DMS153 (cell line): ENCODE results near the gene IDS.
"Not testable (repeated sequence)": the region's sequence is repeated elsewhere in the genome, so short reads cannot be mapped to it uniquely, and the experiment has no call there.

ENCODE experiments used
- DNase-seq: peaks from one replicate; lab custom pipeline; 2025; lab: John Stamatoyannopoulos, UW

The IDS gene

DNA sequence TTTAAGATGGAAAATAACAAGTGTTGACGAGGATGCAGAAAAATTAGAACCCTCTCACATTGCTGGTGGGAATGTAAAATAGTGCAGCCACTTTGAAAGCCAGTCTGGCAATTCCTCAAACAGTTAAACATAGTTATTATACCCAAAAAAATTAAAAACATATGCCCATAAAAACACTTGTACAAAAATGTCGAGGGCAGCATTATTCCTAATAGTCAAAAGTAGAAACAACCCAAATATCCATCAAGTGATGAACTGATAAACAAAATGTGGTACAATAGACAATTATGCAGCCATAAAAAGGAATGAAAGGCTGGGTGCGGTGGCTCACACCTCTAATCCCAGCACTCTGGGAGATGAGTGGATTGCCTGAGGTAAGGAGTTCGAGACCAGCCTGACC lies 6.3 kb downstream of the IDS start:
- DNase-seq: no peak

- DNase-seq: no peak
Measured at GRCh38 chrX:149497626-149498025, 7.5 kb downstream of the IDS start.

GRCh38 chrX:149497054-149497453 lies 8.1 kb downstream of the IDS start:
- DNase-seq: no peak

DNA sequence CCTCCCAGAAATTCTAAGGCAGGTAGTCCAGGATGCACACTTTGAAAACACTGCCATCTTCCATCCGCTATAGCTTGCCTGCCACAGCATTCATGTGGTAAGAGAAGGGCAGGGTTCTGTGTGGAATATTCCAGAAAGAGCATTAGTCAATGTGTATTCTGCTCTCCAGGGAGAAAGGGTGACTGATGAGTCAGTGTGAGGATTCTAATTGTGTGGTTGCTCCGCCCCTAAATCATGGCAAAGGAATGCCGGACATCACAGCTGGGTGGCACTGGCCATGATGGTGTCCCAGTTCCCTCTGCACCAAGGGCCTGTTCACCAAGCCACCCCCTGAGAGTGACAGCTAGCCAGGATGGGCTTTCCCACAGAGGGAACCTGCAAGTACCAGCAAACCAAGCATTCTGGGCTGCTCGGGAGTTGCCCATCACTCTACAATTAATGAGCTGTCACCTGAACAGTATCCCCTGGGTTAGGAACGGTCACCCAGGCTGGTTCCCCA lies 9.5 kb downstream of the IDS start:
- DNase-seq: no peak

DNA sequence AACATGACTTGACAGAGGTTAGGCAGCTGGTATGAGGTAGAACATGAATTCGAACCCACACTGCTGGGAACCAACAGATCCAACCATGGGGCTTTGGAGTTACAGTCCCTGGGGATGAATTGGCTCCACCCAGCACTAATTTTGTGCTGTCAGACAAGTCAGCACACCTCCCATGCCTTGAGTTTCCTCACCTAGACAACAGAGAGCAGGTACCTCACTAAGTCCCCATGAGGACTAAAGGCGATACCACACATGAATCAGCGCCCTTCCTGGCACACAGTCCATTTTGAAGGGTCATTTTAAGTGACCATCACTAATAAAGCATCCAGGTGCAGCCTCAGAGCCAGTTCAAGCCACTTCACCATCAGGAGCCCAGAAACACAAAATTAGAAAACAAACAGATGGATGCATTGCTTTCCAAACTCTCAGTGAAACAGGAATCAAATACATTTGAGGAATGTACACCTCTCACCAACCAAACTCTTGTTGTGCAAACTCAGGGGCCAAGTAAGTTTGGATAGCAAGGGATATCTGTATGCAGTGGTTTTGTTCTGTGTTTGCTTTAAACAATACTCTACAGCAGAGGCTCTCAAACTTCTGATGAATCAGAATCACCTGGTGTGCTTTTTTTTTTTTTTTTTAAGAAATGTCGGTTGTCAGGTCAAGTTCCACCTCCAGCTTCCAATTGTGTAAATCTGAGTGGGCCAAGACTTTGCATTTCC lies 10.1 kb downstream of the IDS start:
- DNase-seq: no peak

GRCh38 chrX:149493567-149494562 lies 11.2 kb downstream of the IDS start:
- no peak for DNase-seq

DNA sequence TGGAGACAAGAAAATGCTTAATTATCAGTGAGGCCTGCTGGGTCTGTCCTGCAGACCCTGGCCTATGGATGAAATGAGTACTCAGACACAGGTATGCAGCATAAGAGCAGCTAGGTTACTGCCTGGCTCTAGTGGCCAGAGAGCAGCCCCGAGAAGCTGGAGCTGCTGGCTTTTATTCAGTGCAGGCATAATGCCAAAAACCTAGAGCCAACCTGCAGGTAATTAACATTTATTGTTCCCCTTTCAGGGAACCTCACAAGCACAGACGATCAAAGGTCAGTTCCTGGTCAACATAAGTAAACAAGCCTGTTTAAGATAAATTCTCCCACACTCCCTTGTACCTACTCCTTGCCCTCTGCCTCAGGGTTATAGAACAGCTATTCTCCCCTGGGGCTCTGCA lies 13.3 kb downstream of the IDS start:
- no peak for DNase-seq

- DNase-seq: no peak
Measured at GRCh38 chrX:149490100-149490499, 15.0 kb downstream of the IDS start.

DNA sequence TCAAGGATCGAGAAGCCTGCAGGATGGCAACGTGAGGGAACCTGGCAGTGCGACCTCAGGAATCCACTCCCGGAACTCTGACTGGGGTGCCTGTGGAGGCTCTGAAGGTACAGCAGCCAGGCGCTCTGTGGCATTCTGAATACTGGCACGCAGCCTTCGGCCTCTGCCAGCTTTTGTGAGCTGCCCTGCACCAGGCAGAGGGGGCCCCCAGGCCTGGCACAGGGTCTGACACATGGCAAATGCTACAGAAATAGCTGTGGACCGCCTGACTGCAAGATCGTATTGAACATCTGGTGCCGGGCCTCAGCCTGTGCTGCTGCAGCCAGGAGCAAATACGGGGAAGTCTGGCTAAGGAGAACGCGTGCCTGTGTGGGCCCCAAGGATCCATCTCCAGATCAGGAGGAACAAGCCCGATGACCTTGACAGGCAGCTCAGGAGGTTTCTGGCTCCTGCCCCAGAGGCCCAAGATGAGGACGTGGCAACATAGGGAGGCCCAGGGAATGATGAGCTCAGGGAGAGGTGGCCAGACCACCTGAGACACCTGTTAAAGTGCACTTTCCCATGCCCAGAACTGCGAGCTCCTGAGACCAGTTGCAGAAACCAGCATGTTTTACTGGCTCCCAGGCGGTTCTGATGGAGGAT lies 16.6 kb downstream of the IDS start:
- DNase-seq: not testable (repeated sequence)

DNA sequence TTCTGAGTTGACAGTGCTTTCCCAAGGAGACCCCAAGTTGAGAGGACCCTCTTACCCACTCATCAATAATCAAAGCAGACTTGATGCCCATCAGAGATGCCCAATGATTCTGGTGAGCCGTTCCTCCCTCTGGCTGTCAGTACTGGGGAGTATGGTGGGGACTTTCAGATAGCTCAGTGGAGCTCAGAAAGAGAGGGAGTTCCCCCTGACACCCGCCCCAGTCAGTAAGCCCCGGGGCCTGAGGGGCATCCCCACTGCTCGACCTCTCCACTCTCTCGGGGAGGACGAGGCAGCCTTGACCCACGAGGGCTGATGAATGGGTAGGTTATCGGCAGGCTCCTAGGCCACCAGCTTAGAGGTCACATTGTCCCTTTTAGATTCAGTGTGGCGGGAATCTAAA lies 17.1 kb downstream of the IDS start:
- DNase-seq: not testable (repeated sequence)

- DNase-seq: no peak
Measured at GRCh38 chrX:149487292-149487691, 17.8 kb downstream of the IDS start.

DNA sequence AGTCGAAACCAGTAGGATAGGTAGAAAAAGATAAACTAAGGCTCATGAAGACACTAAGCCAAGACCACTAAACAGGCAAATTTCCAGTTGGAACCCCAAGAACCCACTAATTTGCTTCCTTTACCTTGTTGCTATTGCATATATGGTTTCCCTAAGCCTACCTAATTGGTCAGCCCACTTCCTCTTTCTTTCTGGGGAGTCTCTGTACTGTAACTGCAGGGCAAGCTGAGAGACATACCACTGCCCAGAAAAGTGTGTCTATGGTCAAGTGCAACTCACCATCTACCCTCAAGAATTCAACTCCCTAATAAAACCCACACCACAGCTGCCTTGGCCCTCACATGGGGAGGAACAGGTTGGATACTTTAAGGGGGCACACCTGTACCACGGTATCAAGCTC lies 28.6 kb downstream of the IDS start:
- DNase-seq: no peak

- DNase-seq: no peak
Measured at GRCh38 chrX:149473966-149474365, 31.1 kb downstream of the IDS start.

GRCh38 chrX:149473092-149473491 lies 32.0 kb downstream of the IDS start:
- DNase-seq: no peak

GRCh38 chrX:149472625-149473024 lies 32.5 kb downstream of the IDS start:
- no peak for DNase-seq

DNA sequence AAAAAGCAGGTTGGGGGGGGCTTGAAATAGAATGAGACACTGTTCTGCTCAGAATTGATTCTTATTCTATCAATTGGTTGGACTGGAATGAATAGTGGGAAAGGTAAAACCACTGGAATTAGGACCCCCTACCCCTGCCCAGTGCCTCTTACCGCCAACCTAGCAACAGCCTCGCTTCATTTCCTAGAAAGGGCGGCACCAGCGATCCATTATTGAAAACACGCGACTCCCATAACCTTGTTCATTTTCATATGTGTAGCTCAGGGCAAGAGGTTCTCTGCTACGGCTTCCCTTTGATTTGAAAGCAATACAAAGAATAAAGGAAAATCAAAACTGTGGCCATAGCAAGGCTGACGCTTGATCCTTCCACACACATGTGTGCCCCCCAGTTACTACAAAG lies 33.7 kb downstream of the IDS start:
- DNase-seq: no peak

DNA sequence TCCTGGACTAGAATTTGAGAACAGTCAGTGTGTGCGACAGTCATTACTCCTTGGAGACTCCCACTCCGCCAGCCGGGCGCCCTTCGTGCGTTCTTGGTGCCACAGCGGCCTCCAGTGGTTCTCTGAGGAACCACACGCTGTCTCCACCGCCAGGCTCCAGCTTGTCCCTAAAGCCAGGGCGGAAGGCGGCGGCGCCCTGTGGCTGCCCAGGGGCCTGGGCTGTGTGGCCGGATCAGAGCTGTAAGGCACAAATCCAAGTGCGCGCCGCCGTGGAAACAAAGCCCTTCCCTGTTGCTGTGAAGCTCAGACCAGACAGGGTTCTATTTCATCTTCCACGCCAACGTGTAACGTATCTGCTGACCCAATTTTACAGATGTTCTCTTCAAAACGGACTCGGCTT lies 34.2 kb downstream of the IDS start:
- peak; percentile 46 for DNase-seq

GRCh38 chrX:149469406-149469805 lies 35.7 kb downstream of the IDS start:
- no peak for DNase-seq

GRCh38 chrX:149467920-149468319 lies 37.2 kb downstream of the IDS start:
- no peak for DNase-seq

DNA sequence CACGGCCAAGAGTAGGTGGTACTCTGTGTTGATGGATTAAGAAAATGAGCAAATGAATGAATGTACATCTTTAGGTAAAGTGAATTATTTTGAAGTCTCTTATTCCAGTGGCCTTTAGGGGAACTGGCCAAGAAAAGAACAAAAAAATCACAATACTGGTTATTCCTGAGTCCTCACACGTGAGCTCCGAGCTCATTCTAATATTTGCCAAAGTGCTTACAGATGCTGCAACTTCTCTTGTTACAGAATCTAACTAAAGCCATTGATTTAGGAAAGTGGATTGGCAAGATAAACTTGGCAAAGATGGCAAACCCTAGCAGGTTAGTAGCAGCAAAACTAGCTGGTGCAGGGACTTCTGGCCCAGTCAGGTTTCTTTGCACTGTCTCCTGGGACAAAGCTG lies 37.6 kb downstream of the IDS start:
- DNase-seq: no peak

DNA sequence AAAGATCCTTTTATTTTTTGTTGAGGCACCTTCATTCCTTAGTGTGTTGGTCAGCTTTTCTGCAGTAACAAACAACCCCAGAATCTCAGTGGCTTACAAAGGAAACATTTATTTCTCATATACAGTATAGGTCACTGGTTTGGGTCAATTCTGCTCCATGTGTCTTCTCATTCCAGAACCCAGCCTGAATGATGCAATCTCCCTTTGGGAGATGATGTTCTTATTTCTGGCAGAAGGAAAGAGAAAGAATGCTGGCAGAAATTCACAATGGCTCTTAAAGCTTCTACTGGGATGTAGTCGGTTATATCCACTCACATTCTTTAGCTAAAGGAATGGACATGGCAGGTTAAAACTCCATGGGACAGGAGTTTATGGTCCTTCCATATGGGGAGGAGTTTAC lies 42.3 kb downstream of the IDS start:
- no peak for DNase-seq

- DNase-seq: no peak
Measured at GRCh38 chrX:149461746-149462145, 43.4 kb downstream of the IDS start.

DNA sequence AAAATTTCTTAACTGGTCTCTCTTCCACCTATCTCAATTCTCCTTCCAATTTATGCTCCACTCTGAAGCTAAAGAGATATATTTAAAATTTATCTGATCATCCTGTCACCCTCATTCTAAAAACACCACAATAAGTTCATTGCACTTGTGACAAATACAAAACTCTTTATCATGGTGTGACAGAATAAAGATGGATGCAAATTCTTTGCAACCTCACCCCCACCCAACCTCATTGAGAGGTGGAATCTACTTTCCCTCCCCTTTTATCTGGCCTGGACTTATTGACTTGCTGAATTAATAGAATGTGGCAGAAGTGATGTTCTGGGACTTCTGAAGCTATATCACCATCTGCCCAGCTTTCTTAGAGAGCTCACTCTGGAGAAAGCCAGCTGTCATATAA lies 46.5 kb downstream of the IDS start:
- no peak for DNase-seq
